ENCODE data around the gene ZNF26.
"Not testable (repeated sequence)": the region's sequence is repeated elsewhere in the genome, so short reads cannot be mapped to it uniquely, and the experiment has no call there.

The ZNF26 gene, protein sequence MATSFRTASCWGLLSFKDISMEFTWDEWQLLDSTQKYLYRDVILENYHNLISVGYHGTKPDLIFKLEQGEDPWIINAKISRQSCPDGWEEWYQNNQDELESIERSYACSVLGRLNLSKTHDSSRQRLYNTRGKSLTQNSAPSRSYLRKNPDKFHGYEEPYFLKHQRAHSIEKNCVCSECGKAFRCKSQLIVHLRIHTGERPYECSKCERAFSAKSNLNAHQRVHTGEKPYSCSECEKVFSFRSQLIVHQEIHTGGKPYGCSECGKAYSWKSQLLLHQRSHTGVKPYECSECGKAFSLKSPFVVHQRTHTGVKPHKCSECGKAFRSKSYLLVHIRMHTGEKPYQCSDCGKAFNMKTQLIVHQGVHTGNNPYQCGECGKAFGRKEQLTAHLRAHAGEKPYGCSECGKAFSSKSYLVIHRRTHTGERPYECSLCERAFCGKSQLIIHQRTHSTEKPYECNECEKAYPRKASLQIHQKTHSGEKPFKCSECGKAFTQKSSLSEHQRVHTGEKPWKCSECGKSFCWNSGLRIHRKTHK

DNA sequence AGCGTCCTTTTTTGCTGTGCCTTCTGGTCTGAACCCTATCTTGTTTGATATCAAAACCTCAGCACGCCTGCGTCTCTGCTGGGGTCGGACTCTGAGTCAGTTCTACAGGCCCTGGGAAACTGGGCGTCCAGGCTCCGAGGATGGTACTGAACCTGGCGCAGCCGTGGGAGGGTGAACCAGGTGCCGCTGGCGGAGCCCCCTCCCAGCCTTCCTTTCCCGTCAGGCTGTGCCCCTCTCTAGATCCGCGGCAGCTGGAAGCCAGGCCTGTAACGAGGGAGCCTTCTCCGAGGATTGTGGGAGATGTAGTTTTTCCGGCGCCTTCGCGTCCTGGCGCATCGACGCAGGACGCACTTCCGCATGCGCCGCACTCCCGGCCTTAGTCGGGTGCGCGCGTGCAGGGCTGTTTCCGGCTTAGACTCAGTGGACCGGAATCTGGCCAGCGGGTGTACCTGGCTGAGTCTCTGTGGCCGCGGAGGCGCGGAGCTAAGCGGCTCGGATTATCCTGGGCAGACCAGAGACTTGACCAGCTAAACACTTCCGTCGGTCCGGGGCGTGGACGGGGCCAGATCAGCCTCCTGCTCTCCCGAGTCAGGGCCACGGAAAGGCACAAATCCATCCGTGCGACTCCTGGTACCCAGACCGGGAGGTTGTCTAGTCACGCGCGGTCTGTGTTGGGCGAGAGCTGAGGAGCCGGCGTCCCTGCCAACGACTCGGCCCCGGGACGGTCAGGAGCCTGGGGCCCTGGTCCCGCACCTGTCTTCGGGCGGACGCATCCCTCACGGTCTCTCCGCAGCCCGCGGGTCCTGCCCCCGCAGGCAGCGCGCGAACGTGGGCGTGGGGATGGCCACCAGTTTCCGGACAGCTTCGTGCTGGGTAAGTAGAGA lies at the start of gene ZNF26:
ZNF26 (plus strand) TSS at position 367 of the 884 bp plus-strand sequence; CDS start at position 841, 474 bp downstream.
- DNase-seq (ENCODE audit: low read depth in 2 of 2), result peak; percentile 80 to 83

- DNase-seq (ENCODE audit: low read depth in 2 of 2), result not testable (repeated sequence)
These were observed 49.2 kb upstream of the ZNF26 start for GRCh38 chr12:132936921-132937320.

DNA sequence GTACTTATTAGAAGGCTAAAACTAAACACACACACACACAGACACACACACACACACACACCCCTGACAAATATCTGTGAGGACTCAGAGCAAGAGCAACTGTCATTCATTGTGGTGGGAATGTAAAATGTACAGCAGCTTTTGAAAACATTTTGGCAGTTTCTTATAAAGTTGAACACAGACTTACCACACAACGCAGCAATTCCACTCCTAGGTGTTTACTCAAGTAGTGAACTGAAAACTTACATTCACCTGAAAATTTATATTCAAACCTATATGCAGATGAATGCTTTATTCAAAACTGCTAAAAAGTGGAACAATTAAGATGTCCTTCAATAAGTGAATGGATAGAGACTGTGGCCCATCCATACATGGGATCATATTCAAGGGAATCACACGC lies 48.7 kb upstream of the ZNF26 start:
- DNase-seq (ENCODE audit: low read depth in 2 of 2), result no peak

DNA sequence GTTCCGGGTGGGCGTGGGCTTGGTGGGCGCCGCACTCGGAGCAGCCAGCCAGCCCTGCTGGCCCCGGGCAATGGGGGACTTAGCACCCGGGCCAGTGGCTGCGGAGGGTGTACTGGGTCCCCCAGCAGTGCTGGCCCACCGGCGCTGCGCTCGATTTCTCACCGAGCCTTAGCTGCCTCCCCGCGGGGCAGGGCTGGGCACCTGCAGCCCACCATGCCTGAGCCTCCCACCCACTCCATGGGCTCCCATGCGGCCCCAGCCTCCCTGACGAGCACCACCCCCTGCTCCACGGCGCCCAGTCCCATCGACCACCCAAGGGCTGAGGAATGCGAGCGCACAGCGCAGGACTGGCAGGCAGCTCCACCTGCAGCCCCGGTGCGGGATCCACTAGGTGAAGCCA lies 47.4 kb upstream of the ZNF26 start:
- not testable (repeated sequence) for DNase-seq (ENCODE audit: low read depth in 2 of 2)

GRCh38 chr12:132940071-132940719 lies 46.0 kb upstream of the ZNF26 start:
- no peak for DNase-seq (ENCODE audit: low read depth in 2 of 2)

GRCh38 chr12:132941336-132941954 lies 44.7 kb upstream of the ZNF26 start:
- no peak for DNase-seq (ENCODE audit: low read depth in 2 of 2)

GRCh38 chr12:132942611-132943010 lies 43.6 kb upstream of the ZNF26 start:
- no peak for DNase-seq (ENCODE audit: low read depth in 2 of 2)

GRCh38 chr12:132945806-132946205 lies 40.4 kb upstream of the ZNF26 start:
- DNase-seq (ENCODE audit: low read depth in 2 of 2), result no peak

DNA sequence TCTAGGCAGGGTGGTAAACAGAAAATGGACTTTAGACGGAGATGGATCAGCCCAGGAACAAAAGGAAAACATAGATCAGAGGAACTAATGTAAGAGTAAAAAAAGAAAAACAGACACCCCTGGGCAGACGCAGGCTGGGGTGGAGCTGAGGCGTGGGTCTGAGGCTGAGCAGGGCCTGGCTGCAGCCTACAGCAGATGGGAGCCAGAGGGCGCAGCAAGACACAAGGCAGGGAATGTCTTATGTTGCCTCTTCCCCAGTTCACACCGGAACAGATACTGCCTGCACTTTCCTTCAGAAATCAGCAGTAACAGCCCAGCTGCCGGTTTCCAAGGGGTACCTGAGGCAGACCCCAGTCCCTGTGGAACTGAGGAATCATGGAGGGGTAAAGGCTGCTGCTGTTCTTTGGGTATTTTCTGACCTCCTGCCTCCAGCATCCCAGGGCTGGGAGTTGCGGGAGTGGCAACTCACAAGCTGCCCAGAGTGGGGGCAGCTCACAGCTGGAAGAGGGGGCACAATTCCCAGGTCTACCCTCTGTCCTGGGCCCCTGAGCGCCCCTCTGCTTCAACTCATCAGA lies 39.8 kb upstream of the ZNF26 start:
- DNase-seq (ENCODE audit: low read depth in 2 of 2), result no peak

GRCh38 chr12:132948146-132949066 lies 37.8 kb upstream of the ZNF26 start:
- no peak for DNase-seq (ENCODE audit: low read depth in 2 of 2)

DNA sequence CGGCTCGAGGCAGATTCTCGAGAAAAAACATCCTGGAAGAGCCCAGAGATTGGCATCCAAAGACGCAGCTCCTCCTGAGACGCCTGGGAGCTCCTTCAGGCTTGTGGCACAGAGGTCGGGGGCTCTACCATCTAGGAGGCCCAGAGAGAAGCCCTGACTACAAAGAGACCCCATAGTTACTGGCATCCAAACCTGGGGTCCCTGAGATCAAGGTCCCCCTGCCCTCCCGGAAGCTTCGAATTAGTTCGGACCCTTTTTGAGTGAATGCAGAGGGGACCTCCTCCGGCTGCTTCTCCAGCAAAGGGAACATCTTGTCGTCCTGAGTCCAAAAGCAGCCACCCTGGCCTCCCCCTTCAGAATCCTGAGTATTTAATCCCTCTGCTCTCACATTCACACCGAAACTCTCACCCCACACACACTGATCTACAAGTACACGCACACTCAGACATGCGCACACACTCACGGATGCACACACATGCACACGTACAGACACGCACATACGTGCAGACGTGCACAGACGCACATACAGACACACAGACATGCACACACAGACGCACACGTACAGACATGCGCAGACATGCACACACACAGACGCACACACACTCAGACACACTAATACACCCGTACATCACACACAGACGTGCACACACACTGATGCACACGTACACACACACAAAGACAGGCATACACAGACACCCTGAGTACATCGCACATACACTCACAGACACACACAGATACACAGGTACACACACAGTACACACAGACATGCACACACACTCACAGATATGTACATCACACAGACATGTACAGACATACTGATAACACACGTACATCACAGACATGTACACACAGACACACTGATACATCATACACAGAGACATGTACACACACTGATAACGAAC lies 36.0 kb upstream of the ZNF26 start:
- DNase-seq (ENCODE audit: low read depth in 2 of 2), result no peak

GRCh38 chr12:132950844-132951535 lies 35.2 kb upstream of the ZNF26 start:
- DNase-seq (ENCODE audit: low read depth in 2 of 2), result no peak

GRCh38 chr12:132951649-132952048 lies 34.5 kb upstream of the ZNF26 start:
- DNase-seq (ENCODE audit: low read depth in 2 of 2), result no peak

DNA sequence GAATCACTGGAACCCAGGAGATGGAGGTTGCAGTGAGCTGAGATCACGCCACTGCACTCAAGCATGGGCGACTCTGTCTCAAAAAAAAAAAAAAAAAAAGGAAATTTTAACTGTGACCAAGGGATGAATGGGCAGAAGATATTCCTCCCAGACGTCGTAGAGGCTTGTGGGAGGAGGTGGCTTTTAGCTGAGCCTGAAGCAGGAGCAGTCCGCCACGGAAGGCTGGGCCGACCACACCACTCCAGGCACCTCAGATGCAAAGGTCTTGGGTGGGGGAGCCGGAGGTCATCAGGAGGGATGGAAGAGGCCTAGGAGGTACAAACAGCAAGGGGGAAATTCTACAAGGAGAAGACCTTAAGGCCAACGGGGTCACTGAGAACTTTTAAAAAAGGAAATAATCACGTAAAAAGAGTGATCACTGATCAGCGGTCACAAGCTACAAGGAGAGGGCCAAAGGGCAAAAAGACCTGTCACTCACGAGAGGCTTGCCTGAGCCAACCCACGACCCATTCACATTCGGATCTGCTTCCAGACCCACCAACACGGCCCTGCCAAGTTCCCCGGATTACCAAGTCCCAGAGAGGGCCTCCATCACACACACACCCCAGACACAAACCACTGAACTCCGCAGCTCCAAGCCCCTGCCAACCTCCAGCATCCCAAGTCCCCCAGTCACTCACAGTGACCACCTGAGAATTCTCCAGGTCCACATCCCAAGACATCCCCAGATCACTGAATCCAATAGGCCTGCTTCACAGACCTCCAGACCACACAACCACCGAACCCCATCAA lies 33.6 kb upstream of the ZNF26 start:
- no peak for DNase-seq (ENCODE audit: low read depth in 2 of 2)

- DNase-seq (ENCODE audit: low read depth in 2 of 2), result no peak
These were observed 33.1 kb upstream of the ZNF26 start for GRCh38 chr12:132953163-132953425.

DNA sequence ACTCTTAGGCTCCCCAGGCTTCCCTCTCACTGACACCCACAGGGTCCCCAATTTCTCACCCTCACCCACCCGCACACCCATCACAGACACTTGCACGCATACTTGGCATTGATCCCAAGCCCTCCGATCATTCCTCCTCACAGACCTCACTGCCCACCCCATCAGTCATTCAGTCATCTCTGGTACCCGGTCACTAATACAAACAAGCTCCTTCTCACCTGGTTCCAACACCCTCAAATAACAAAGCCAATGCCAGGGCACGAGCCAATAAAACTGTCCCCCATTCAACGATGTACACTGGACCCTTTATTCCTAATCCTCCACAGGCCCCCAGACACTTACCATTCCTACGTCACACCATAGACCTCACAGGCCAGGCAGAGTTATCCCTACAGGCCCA lies 32.4 kb upstream of the ZNF26 start:
- no peak for DNase-seq (ENCODE audit: low read depth in 2 of 2)

GRCh38 chr12:132954471-132955048 lies 31.6 kb upstream of the ZNF26 start:
- no peak for DNase-seq (ENCODE audit: low read depth in 2 of 2)

Data from fibroblast of skin of left quadriceps (primary cell).